Mesendoderm (in vitro differentiated cells): ENCODE measurements around the gene MYOT.
"Not testable (repeated sequence)": the region's sequence is repeated elsewhere in the genome, so short reads cannot be mapped to it uniquely, and the experiment has no call there.

Experiments
- DNase-seq: peaks from one replicate; pipeline ENCODE4 v3.0.0; 2013
- H2AK5ac ChIP-seq: 2 replicates; pipeline ENCODE4 v1.6.1; 2013; ENCODE audit warnings: low read length, inconsistent platforms
- H2BK120ac ChIP-seq: 2 replicates; pipeline ENCODE4 v1.6.1; 2013; ENCODE audit warnings: low read depth, mild to moderate bottlenecking, low read length, moderate library complexity, mixed read lengths
- H2BK15ac ChIP-seq: replicated peaks from 2 replicates; pipeline ENCODE4 v1.6.1; 2013; ENCODE audit warnings: low read depth, mild to moderate bottlenecking, moderate library complexity
- H2BK5ac ChIP-seq: 2 replicates; pipeline ENCODE4 v1.6.1; 2013; ENCODE audit warnings: low read length, inconsistent platforms
- H3K18ac ChIP-seq: 2 replicates; pipeline ENCODE4 v1.6.1; 2013; ENCODE audit warnings: mild to moderate bottlenecking, low read length, mixed read lengths
- H3K23ac ChIP-seq: one replicate; pipeline ENCODE4 v1.6.1; 2013; ENCODE audit warnings: low read length
- H3K27ac ChIP-seq: 2 replicates; pipeline ENCODE4 v1.5.1; 2013; ENCODE audit warnings: low read depth, mild to moderate bottlenecking, inconsistent platforms, low read length, moderate library complexity
- H3K27me3 ChIP-seq: 2 replicates; pipeline ENCODE4 v1.6.1; 2013; ENCODE audit warnings: low read length, control low read depth, mild to moderate bottlenecking, inconsistent platforms; ENCODE audit not compliant: insufficient read depth, poor library complexity
- H3K36me3 ChIP-seq: 2 replicates; pipeline ENCODE4 v1.6.1; 2013; ENCODE audit warnings: low read length, inconsistent platforms; ENCODE audit not compliant: control insufficient read depth, insufficient read depth
- H3K4ac ChIP-seq: one replicate; pipeline ENCODE4 v1.6.1; 2013; ENCODE audit warnings: low read depth, mild to moderate bottlenecking, low read length, moderate library complexity
- H3K4me1 ChIP-seq: 2 replicates; pipeline ENCODE4 v1.6.1; 2013; ENCODE audit warnings: low read depth, low read length, inconsistent platforms; ENCODE audit not compliant: control insufficient read depth
- H3K4me2 ChIP-seq: 2 replicates; pipeline ENCODE4 v1.6.1; 2013; ENCODE audit warnings: low read length
- H3K4me3 ChIP-seq: 2 replicates; pipeline ENCODE4 v1.5.1; 2013; ENCODE audit warnings: mild to moderate bottlenecking, low read length
- H3K56ac ChIP-seq: one replicate; pipeline ENCODE4 v1.6.1; 2013; ENCODE audit warnings: low read length
- H3K79me1 ChIP-seq: 2 replicates; pipeline ENCODE4 v1.6.1; 2013; ENCODE audit warnings: low read length, inconsistent platforms
- H3K79me2 ChIP-seq: 2 replicates; pipeline ENCODE4 v1.6.1; 2013; ENCODE audit warnings: mild to moderate bottlenecking, low read length; ENCODE audit not compliant: control insufficient read depth, insufficient read depth
- H3K9ac ChIP-seq: 2 replicates; pipeline ENCODE4 v1.6.1; 2013; ENCODE audit warnings: low read length, inconsistent platforms
- H4K5ac ChIP-seq: one replicate; pipeline ENCODE4 v1.6.1; 2013; ENCODE audit warnings: low read length
- H4K8ac ChIP-seq: one replicate; pipeline ENCODE4 v1.6.1; 2013; ENCODE audit warnings: low read depth, mild to moderate bottlenecking, control low read depth, low read length, moderate library complexity
- WGBS: extraction: QIAGEN DNeasy Blood & Tissue Kit; methylation state at CpG from one replicate; pipeline ENCODE4 v1.1.7; 2013; ENCODE audit warnings: low lambda C conversion rate, missing lambda C conversion rate; ENCODE audit not compliant: insufficient coverage; ENCODE audit errors: extremely low coverage; 5-methylcytosine and 5-hydroxymethylcytosine counted together

The MYOT gene

DNA sequence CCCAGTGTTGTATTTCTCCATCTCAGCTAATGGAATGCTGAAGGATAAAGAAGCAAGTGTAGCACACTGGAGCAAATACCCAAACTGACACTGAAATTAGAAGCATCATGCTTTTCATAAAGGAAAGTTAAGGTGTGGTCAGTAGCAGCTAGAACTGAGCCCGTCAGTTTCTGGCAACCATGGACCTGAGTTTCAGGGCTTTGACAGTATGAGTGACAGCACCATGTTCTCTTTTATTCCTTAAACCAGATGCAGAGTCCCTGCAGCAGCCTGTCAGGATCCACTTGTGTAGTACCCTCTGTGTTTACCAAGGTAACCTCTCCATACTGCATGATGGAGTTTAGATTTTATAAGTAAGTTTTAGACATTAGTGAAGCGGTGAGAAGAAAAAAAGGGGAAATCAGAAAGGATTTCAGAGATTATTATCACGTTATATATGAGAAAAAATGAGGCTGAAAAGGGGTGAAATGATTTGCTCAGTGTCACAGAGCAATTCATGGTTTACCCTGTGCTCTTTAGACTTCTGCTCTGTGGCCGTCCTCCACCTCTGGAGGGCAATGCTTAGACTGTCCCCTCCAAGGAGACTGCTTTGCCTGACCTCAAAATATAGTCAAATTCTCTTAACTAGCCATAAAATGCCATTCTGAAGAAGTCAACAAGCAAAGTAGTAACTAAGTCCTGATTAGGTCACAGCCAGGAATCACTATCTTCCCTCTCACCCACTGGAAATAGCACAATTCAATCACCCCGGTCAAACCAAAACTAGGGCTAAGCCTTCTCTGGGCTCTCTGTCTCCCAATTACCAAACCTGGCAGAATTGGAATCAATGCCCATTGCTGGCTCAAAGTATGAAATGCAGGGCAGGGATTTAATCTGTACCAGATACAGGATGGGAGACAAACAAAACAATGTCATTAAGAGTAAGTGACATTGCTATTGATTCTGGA is 10.5 kb upstream of the MYOT start:
- H3K4me3 ChIP-seq: no peak overlapping the region
- no peak overlapping the region for H3K23ac ChIP-seq
- DNase-seq: no peak
- no peak overlapping the region for H3K4ac ChIP-seq
- no peak overlapping the region for H4K5ac ChIP-seq
- no peaks in the 10 kb centered on the region for H3K4me1 ChIP-seq
- no peak overlapping the region for H3K4me2 ChIP-seq
- H2BK5ac ChIP-seq: no peak overlapping the region
- H2BK120ac ChIP-seq: no peak overlapping the region
- H3K27ac ChIP-seq: no peak overlapping the region
- no peaks in the 10 kb centered on the region for H3K36me3 ChIP-seq
- H3K79me2 ChIP-seq: no peaks in the 10 kb centered on the region
- H3K27me3 ChIP-seq: no peaks in the 10 kb centered on the region
- H4K8ac ChIP-seq: no peak overlapping the region
- no peaks in the 10 kb centered on the region for H3K79me1 ChIP-seq
- no peak overlapping the region for H2BK15ac ChIP-seq
- H3K18ac ChIP-seq: no peak overlapping the region
- no peak overlapping the region for H3K9ac ChIP-seq
- no peak overlapping the region for H2AK5ac ChIP-seq
- no CpG with 5 or more reads among the region's 5 CpGs for WGBS
- no peak overlapping the region for H3K56ac ChIP-seq

DNA sequence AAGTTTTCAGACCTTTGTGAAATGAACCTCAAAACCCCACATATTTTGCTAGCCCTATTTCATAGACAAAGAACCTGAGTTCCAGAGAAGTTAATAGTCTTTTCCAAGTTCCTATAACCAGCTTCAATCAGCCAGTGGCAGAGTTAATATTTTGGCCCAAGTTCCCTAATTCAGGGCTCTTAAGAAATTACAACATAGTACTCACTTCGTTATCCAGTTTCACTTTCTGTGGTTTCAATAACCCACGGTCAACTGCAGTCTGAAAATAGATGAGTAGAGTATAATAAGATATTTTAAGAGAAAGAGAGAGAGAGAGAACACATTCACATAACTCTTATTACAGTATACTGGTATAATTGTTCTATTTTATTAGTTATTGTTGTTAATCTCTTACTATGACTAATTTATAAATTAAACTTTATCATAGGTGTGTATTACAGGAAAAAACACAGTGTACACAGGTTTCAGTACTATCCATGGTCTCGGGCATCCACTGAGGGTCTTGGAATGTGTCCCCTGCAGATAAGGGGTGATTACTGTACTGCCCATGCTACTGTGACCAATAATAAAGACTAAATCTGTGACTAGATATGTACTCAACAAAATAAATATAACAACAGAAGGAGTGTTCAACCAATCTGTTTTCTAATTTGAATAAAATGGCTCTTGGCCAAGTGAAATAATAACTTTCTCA is 9.3 kb upstream of the MYOT start:
- H3K9ac ChIP-seq: no peak overlapping the region
- H4K8ac ChIP-seq: no peak overlapping the region
- H2BK15ac ChIP-seq: no peak overlapping the region
- no peak overlapping the region for H3K4ac ChIP-seq
- H3K56ac ChIP-seq: no peak overlapping the region
- DNase-seq: no peak
- no peak overlapping the region for H3K4me2 ChIP-seq
- H3K36me3 ChIP-seq: no peaks in the 10 kb centered on the region
- WGBS: no CpG with 5 or more reads among the region's 3 CpGs
- H3K27ac ChIP-seq: no peak overlapping the region
- no peaks in the 10 kb centered on the region for H3K27me3 ChIP-seq
- no peak overlapping the region for H4K5ac ChIP-seq
- no peak overlapping the region for H2BK5ac ChIP-seq
- H2BK120ac ChIP-seq: no peak overlapping the region
- H3K18ac ChIP-seq: no peak overlapping the region
- no peaks in the 10 kb centered on the region for H3K79me2 ChIP-seq
- H2AK5ac ChIP-seq: no peak overlapping the region
- no peaks in the 10 kb centered on the region for H3K4me1 ChIP-seq
- H3K4me3 ChIP-seq: no peak overlapping the region
- H3K79me1 ChIP-seq: no peaks in the 10 kb centered on the region
- H3K23ac ChIP-seq: no peak overlapping the region

DNA sequence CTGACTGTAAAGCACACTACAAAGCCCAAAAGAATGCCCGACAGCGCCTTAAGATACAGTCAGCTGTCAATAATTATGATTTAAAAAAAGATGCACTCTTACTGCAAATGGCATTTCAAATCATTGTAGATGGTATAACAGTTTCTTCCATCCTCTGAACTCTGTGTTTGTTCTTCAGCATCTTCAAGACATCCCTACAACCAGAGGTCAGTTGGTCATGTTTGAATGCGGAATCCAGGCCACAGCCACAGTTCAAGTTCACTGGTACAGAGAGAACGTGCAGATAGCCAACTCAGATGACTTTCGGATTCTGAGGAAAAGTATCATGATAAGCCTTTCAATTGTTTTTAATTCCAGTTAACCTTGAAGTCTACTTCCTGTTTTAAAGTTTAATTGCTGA is 8.7 kb upstream of the MYOT start:
- H3K18ac ChIP-seq: no peak overlapping the region
- no peak overlapping the region for H4K5ac ChIP-seq
- no peak overlapping the region for H2BK120ac ChIP-seq
- H3K4me1 ChIP-seq: no peaks in the 10 kb centered on the region
- no peak overlapping the region for H2BK15ac ChIP-seq
- H3K27me3 ChIP-seq: no peaks in the 10 kb centered on the region
- H3K56ac ChIP-seq: no peak overlapping the region
- no peaks in the 10 kb centered on the region for H3K79me2 ChIP-seq
- no peak overlapping the region for H4K8ac ChIP-seq
- no peak overlapping the region for H3K4me2 ChIP-seq
- DNase-seq: no peak
- H3K27ac ChIP-seq: no peak overlapping the region
- no peak overlapping the region for H3K4ac ChIP-seq
- H3K4me3 ChIP-seq: no peak overlapping the region
- no peaks in the 10 kb centered on the region for H3K79me1 ChIP-seq
- no peak overlapping the region for H2BK5ac ChIP-seq
- no peak overlapping the region for H2AK5ac ChIP-seq
- H3K36me3 ChIP-seq: no peaks in the 10 kb centered on the region
- WGBS: no CpG with 5 or more reads among the region's 5 CpGs
- no peak overlapping the region for H3K23ac ChIP-seq
- H3K9ac ChIP-seq: no peak overlapping the region

DNA sequence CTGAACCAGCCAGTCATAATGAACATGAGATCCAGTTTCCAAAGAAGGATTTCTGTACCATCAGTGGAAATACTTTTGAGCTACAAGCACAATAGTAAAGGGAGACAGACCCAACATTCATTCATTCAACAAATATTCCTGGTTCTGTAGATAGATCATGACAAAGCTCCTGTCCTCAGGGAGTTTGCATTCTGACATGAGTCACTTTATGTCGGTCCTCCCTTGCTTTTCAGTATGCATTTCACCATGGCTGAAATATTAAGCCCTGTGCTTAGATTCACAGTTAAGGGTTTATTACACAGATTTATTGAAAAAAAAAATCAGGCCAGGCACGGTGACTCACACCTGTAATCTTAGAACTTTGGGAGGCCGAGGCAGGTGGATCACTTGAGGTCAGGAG is 5.4 kb upstream of the MYOT start:
- Histone ChIP-seq H3K4me3 (no peak overlapping the region), H3K23ac (no peak overlapping the region), H3K4ac (no peak overlapping the region), H4K5ac (no peak overlapping the region), H3K4me1 (no peaks in the 10 kb centered on the region), H2BK5ac (no peak overlapping the region), H3K4me2 (no peak overlapping the region), H2AK5ac (no peak overlapping the region), H3K27me3 (no peaks in the 10 kb centered on the region), H3K18ac (no peak overlapping the region), H2BK15ac (no peak overlapping the region), H2BK120ac (no peak overlapping the region), H3K79me2 (no peaks in the 10 kb centered on the region), H3K27ac (no peak overlapping the region), H3K79me1 (no peaks in the 10 kb centered on the region), H3K9ac (no peak overlapping the region), H3K36me3 (no peaks in the 10 kb centered on the region), H4K8ac (no peak overlapping the region), H3K56ac (no peak overlapping the region)
- no CpG with 5 or more reads among the region's 3 CpGs for WGBS
- DNase-seq: no peak

DNA sequence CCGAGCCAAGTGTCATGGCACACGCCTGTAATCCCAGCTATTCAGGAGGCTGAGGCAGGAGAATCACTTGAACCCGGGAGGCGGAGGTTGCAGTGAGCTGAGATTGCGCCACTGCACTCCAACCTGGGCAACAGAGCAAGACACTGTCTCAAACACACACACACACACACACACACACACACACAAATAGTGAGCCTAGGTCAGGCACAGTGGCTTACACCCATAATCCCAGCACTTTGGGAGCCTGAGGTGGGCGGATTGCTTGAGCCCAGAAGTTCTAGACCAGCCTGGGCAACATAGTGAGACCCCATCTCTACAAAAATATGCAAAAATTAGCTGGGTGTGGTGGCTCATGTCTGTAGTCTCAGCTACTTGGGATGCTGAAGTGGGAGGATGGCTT is 4.0 kb upstream of the MYOT start:
- no CpG with 5 or more reads among the region's 6 CpGs for whole genome bisulfite sequencing
- not testable (repeated sequence) for H2AK5ac ChIP-seq, H3K79me1 ChIP-seq, H3K27me3 ChIP-seq, DNase-seq, H3K23ac ChIP-seq, H3K4me1 ChIP-seq, H3K27ac ChIP-seq, H3K18ac ChIP-seq, H2BK120ac ChIP-seq, H3K79me2 ChIP-seq, H3K4me2 ChIP-seq, H2BK15ac ChIP-seq, H3K4ac ChIP-seq, H3K4me3 ChIP-seq, H4K5ac ChIP-seq, H3K36me3 ChIP-seq, H3K56ac ChIP-seq, H3K9ac ChIP-seq, H4K8ac ChIP-seq, H2BK5ac ChIP-seq
